Suprapubic skin (tissue), 4 donors: ENCODE results near the gene ISG15. TPM values are rescaled to one million over a fixed set of nuclear protein-coding genes. Genes with fewer than 3 reads are reported as not detected.
A peak's percentile ranks its signal among the peaks of the same experiment; 100 is the strongest.

Experiments used
- DNase-seq, 2 donors: peaks; one replicate each; pipeline ENCODE4 v3.0.0-alpha.2; 2019; ENCODE audit warnings: low spot score in 2 of 2
- H3K27ac ChIP-seq: fragments of 200-600 bp; sonication (generic); one replicate; pipeline ENCODE4 v1.5.1; 2019
- H3K27me3 ChIP-seq: fragments of 200-600 bp; sonication (generic); one replicate; pipeline ENCODE4 v1.5.1; 2019
- H3K36me3 ChIP-seq: fragments of 200-600 bp; sonication (generic); one replicate; pipeline ENCODE4 v1.5.1; 2019
- H3K4me1 ChIP-seq: fragments of 200-600 bp; sonication (generic); one replicate; pipeline ENCODE4 v1.5.1; 2019
- H3K4me3 ChIP-seq: fragments of 200-600 bp; sonication (generic); one replicate; pipeline ENCODE4 v1.5.1; 2019; ENCODE audit warnings: mild to moderate bottlenecking
- H3K9me3 ChIP-seq: fragments of 200-600 bp; sonication (generic); one replicate; pipeline ENCODE4 v1.5.1; 2019
- EP300 ChIP-seq: sonication (generic); formaldehyde crosslinking; IDR thresholded peaks from one replicate; pipeline ENCODE4 v1.6.1; 2017; ENCODE audit warnings: antibody characterized with exemption
- POLR2A ChIP-seq, 2 donors: fragments of 450-650 bp; IDR thresholded peaks; one replicate each; pipeline ENCODE4 v1.6.1; 2017; ENCODE audit warnings: antibody characterized with exemption in 2 of 2, mild to moderate bottlenecking in 2 of 2, moderate library complexity in 2 of 2
- POLR2AphosphoS5 ChIP-seq, 3 donors: sonication (generic); formaldehyde crosslinking; IDR thresholded peaks; one replicate each; pipeline ENCODE4 v1.6.1; 2017; ENCODE audit warnings: antibody characterized with exemption in 3 of 3
- WGBS: methylation state at CpG from one replicate; pipeline ENCODE4 v1.1.5; 2018; 5-methylcytosine and 5-hydroxymethylcytosine counted together
- total RNA-seq, 4 donors: library from RNA; depleted of rRNA; stranded (reverse); fragments of >200 nt; gene quantifications; one replicate each; pipeline ENCODE4 v1.1.0, GENCODE V29; 2016
- TF ChIP-seq, protein P1 (sequence below), 2 donors: fragments of 200-600 bp in 1 of 2; fragments of 450-650 bp in 1 of 2; sonication (generic) in 1 of 2; IDR thresholded peaks; one replicate each; pipeline ENCODE4 v1.5.1; 2016 to 2019; ENCODE audit warnings: antibody characterized with exemption in 2 of 2, mild to moderate bottlenecking in 1 of 2, moderate library complexity in 1 of 2

Gene ISG15
- total RNA-seq, 4 donors from 2014 or later = 5.4 to 10.1 (median 7.9) TPM

DNA sequence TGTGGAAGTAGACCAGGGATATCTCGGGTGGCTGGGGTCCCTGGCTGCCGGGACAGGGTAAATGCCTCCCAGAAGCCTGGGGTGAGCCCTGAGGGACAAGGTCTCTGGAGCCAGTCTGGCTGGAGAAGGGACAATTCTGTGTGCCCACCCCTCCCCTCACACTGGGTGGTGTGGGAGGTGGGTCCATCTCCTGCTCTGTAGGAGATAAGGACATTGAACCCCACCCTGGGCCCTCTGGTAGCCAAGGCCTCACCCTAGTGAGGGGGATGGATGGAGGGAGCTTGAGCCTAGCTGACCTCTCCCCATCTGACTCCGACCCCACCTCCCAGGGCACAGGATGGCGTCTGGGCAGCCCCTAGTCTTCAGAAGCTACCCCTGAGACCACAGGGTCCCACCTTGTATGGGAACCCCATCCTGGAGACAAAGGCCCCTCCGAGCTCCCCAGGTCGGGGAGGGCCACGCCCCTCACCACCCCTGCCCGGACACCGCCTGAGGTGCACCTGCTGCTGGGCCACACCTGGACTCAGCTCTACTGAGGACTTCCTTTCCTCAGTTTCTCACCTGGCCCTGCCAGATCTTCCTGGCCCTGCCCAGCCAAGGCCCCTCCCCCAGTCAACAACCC, 11.0 kb downstream of the ISG15 start:
- TF ChIP-seq POLR2AphosphoS5 (IDR thresholded peaks at IDR 0.05) (no peak), POLR2A (IDR thresholded peaks at IDR 0.05) (no peak), EP300 (no peak)
- TF ChIP-seq, protein P1, sequence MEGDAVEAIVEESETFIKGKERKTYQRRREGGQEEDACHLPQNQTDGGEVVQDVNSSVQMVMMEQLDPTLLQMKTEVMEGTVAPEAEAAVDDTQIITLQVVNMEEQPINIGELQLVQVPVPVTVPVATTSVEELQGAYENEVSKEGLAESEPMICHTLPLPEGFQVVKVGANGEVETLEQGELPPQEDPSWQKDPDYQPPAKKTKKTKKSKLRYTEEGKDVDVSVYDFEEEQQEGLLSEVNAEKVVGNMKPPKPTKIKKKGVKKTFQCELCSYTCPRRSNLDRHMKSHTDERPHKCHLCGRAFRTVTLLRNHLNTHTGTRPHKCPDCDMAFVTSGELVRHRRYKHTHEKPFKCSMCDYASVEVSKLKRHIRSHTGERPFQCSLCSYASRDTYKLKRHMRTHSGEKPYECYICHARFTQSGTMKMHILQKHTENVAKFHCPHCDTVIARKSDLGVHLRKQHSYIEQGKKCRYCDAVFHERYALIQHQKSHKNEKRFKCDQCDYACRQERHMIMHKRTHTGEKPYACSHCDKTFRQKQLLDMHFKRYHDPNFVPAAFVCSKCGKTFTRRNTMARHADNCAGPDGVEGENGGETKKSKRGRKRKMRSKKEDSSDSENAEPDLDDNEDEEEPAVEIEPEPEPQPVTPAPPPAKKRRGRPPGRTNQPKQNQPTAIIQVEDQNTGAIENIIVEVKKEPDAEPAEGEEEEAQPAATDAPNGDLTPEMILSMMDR (IDR thresholded peaks at IDR 0.05) = no peak
- Histone ChIP-seq H3K27me3 (no peaks in the 10 kb centered on the region), H3K4me3 (peak overlapping the region; percentile 39), H3K4me1 (peaks cover 64% of the 10 kb centered on the region), H3K36me3 (no peaks in the 10 kb centered on the region), H3K27ac (no peak overlapping the region), H3K9me3 (no peaks in the 10 kb centered on the region)
- DNase-seq = no peak
- 66% methylated on average over 7 of the region's 9 CpGs for WGBS

DNA sequence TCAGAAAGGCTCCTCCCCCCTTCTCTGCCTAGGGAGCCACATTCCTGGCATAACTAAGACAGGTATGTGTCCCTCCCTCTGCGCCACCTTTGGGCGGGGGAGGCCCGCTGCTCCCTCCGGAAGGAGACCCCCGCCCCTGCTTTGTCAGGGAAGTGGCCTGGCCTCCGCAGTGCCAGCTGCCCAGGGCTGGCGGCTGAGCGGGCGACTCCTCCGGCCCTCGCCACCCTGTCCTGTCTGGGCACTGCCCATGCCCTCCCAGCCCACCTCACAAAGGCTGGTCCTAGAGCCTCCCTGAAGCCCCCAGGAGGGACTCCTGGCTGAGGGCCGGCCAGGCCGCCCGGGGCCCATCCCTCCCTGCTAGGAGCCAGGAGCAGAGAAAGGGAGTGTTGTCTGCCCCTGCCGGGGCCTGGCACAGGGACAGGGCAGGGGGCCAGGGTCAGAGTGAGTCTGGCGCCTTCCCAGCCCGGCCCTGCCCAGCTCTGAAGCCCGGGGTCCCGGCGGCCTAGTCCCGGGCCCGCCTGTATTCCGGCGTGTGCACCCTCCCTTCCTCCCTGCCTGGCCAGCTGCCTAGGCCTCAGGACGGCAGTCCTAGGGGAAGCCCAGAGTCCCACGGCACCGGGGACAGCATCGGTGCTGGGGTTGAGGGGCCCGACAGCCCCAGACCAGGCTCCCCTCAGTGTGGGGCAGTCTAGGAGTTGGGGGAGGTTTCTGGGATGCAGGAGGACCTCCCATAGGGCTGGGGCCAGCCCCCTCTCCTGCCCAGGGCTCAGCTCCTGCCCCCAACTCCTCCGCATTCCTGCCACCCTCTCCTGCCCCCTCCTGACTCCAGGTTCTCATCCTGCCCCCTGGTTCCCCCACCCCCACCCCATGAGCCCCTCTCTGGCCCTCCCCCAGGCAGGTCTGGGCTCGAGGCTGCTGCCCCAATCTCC, 11.7 kb downstream of the ISG15 start:
- H3K27ac ChIP-seq = peak overlapping the region; percentile 66
- no peak for TF ChIP-seq EP300
- TF ChIP-seq POLR2AphosphoS5 (IDR thresholded peaks at IDR 0.05) = no peak
- TF ChIP-seq POLR2A (IDR thresholded peaks at IDR 0.05) = no peak
- TF ChIP-seq, protein P1 (IDR thresholded peaks at IDR 0.05) = no peak
- no peak for DNase-seq
- no peaks in the 10 kb centered on the region for H3K9me3 ChIP-seq
- H3K4me3 ChIP-seq = peak overlapping the region; percentile 39
- 33% methylated on average over 5 of the region's 31 CpGs for WGBS
- H3K4me1 ChIP-seq = peaks cover 63% of the 10 kb centered on the region
- H3K27me3 ChIP-seq = no peaks in the 10 kb centered on the region
- no peaks in the 10 kb centered on the region for H3K36me3 ChIP-seq

DNA sequence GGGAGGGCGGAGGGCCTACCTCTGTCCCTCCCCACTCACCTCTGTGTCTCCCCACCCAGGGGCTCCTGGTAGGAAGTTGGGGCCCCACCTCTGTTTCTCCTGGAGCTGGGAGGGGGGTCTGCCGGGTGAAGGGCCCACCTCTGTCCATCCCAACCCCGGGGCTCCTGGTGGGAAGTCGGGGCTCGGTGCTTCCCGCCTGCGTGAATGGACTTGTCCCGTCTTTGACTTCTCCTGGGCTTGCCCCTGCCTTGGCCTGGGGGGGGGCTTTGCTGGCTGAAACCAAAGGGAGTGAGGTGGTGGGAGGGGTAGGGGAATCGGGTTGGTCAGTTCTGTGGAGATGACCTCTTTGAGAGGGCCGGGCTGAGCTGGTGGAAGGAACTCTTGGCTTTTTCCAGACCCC, 12.4 kb downstream of the ISG15 start:
- Histone ChIP-seq H3K4me1 (peaks cover 56% of the 10 kb centered on the region), H3K4me3 (peak overlapping the region; percentile 39), H3K27ac (no peak overlapping the region), H3K36me3 (no peaks in the 10 kb centered on the region), H3K27me3 (no peaks in the 10 kb centered on the region), H3K9me3 (no peaks in the 10 kb centered on the region)
- 55% methylated on average over 2 of the region's 10 CpGs for WGBS
- TF ChIP-seq POLR2AphosphoS5 (IDR thresholded peaks at IDR 0.05) (no peak), EP300 (no peak), POLR2A (IDR thresholded peaks at IDR 0.05) (no peak)
- TF ChIP-seq, protein P1 (IDR thresholded peaks at IDR 0.05) = no peak
- DNase-seq = no peak

DNA sequence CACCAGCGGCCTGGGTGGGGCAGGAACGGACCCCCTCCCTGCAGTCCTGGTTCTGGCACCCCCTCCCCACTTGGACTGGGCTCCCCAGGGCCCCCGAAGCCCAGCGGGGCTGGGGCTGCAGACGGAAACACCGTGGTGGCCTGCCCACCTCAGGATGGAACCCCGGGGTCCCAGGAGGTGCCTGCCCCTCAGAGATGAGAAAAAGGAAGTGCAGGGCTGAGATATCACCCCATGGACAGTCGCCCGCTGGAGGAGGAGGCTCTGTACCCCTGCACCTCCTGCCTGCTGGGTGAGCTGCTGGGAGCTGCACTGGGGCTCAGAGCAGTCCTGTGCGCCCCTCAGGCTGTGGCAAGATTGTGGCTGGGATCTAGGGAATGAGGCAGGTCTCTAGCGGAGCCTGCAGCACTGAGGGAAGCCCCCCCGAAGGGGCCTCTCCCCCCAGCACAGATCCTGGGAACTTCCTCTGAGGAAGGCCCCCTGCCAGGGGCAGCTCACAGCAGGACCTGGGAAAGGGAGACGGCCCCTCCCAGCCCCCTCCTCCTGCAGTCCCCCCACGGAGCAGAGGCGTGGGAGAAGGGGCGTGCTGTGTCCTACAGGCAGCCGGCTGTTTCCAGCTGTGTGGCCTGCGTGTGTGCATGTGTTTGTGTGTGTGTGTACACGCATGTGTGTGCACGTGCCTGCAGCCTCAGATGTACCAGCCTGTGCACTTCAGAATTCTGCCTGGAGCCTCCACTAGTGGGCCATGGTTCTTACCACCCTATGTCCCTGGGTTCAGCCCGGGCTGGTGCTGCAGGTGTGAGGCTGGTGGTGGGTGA, 13.5 kb downstream of the ISG15 start:
- no peaks in the 10 kb centered on the region for H3K9me3 ChIP-seq
- 69% methylated on average over 6 of the region's 21 CpGs for WGBS
- H3K4me3 ChIP-seq = no peak overlapping the region
- H3K27ac ChIP-seq = no peak overlapping the region
- H3K27me3 ChIP-seq = no peaks in the 10 kb centered on the region
- no peaks in the 10 kb centered on the region for H3K36me3 ChIP-seq
- TF ChIP-seq POLR2A (IDR thresholded peaks at IDR 0.05) (no peak), EP300 (no peak), POLR2AphosphoS5 (IDR thresholded peaks at IDR 0.05) (no peak)
- TF ChIP-seq, protein P1 (IDR thresholded peaks at IDR 0.05) = no peak
- no peak for DNase-seq
- peaks cover 45% of the 10 kb centered on the region for H3K4me1 ChIP-seq
